ENCODE measurements around the gene PHGDH. TPM values are rescaled to one million over a fixed set of nuclear protein-coding genes. Genes with fewer than 3 reads are reported as not detected.

PHGDH gene
- total RNA-seq, 1 experiment from 2014 or later = 499 TPM

- Histone ChIP-seq H3K36me3 (ENCODE audit: insufficient read depth, low read length, poor library complexity, severe bottlenecking) (no peaks in the 10 kb centered on the region), H3K4me1 (ENCODE audit: insufficient read depth, low read length, poor library complexity, severe bottlenecking) (peaks cover 17% of the 10 kb centered on the region), H3K4me3 (ENCODE audit: low read depth, low read length, poor library complexity, severe bottlenecking) (peak overlapping the region; percentile 43), H3K27me3 (replicated peaks; ENCODE audit: insufficient read depth, low read depth, low read length, poor library complexity) (no peaks in the 10 kb centered on the region), H3K9me3 (ENCODE audit: low read depth, low read length, poor library complexity, severe bottlenecking) (no peaks in the 10 kb centered on the region), H3K27ac (ENCODE audit: low read depth, low read length, poor library complexity, severe bottlenecking) (no peak overlapping the region)
- intact Hi-C loops (cut with micrococcal nuclease; ENCODE audit: unreplicated experiment) = loop anchor here (2.0 to 10.0 kb wide), 3 partner anchors 37 to 391 kb away; no protein-coding TSS in a partner anchor
- ChIA-PET POLR2A (ENCODE audit: low non-redundant PET) (interaction anchor here (1.0 to 1.7 kb wide), 2 partner anchors 28 to 36 kb away, joined by 3 to 10 read pairs; partner anchors contain the start of genes PHGDH and ZNF697), CTCF (interaction anchor here (0.6 to 2.7 kb wide), 11 partner anchors 8 to 64 kb away, joined by 3 to 17 read pairs (median 6); partner anchors contain the start of genes PHGDH and ZNF697)
- TF ChIP-seq CTCF (conservative IDR thresholded peaks at IDR 0.05; ENCODE audit: low read depth, low read length) (peak; percentile 92), EZH2 (IDR thresholded peaks at IDR 0.05; ENCODE audit: borderline replicate concordance, low read depth, low read length, poor library complexity, severe bottlenecking) (no peak)
- peak; percentile 90 for DNase-seq (ENCODE audit: low spot score)
- no TSS peak for BruUV-seq (replicated peaks)
Observed at GRCh38 chr1:119675349-119676345, 36.1 kb upstream of the PHGDH start.

- peak; percentile 23 for DNase-seq (ENCODE audit: low spot score)
- POLR2A ChIA-PET (ENCODE audit: low non-redundant PET) = no interaction called here
Observed at GRCh38 chr1:119676571-119677206, 35.0 kb upstream of the PHGDH start.

More at GRCh38 chr1:119676571-119677206, 35.0 kb upstream of the PHGDH start:
- Histone ChIP-seq H3K27me3 (replicated peaks; ENCODE audit: insufficient read depth, low read depth, low read length, poor library complexity) (no peaks in the 10 kb centered on the region), H3K9me3 (ENCODE audit: low read depth, low read length, poor library complexity, severe bottlenecking) (no peaks in the 10 kb centered on the region), H3K36me3 (ENCODE audit: insufficient read depth, low read length, poor library complexity, severe bottlenecking) (no peaks in the 10 kb centered on the region), H3K4me3 (ENCODE audit: low read depth, low read length, poor library complexity, severe bottlenecking) (no peak overlapping the region), H3K27ac (ENCODE audit: low read depth, low read length, poor library complexity, severe bottlenecking) (no peak overlapping the region), H3K4me1 (ENCODE audit: insufficient read depth, low read length, poor library complexity, severe bottlenecking) (peaks cover 17% of the 10 kb centered on the region)
- BruUV-seq (replicated peaks) = no TSS peak
- CTCF ChIA-PET = interaction anchor here (2.7 kb wide), 1 partner anchor 63 kb away, joined by 17 read pairs; no protein-coding TSS in a partner anchor
- intact Hi-C loops (cut with micrococcal nuclease; ENCODE audit: unreplicated experiment) = loop anchor here (10.0 kb wide), 1 partner anchor 392 kb away; no protein-coding TSS in a partner anchor
- TF ChIP-seq CTCF (conservative IDR thresholded peaks at IDR 0.05; ENCODE audit: low read depth, low read length) (peak; percentile 32), EZH2 (IDR thresholded peaks at IDR 0.05; ENCODE audit: borderline replicate concordance, low read depth, low read length, poor library complexity, severe bottlenecking) (no peak)

Measured in A673 (cell line).